VCaP (cell line): ENCODE data around the gene APOE.
"Not testable (repeated sequence)": the region's sequence is repeated elsewhere in the genome, so short reads cannot be mapped to it uniquely, and the experiment has no call there.

ENCODE experiments used
- H3K27ac ChIP-seq: fragments of 450-650 bp; 2 replicates; pipeline ENCODE4 v1.5.1; 2017
- CTCF ChIP-seq: fragments of 450-650 bp; conservative IDR thresholded peaks from 2 replicates; pipeline ENCODE4 v1.5.1; 2017; ENCODE audit warnings: mild to moderate bottlenecking, moderate library complexity

APOE gene

GRCh38 chr19:44924243-44924725 is 18.7 kb downstream of the APOE start:
- TF ChIP-seq CTCF, result no peak
- H3K27ac ChIP-seq, result no peak overlapping the region

GRCh38 chr19:44925114-44925891 is 19.7 kb downstream of the APOE start:
- TF ChIP-seq CTCF, result no peak

GRCh38 chr19:44926245-44927077 is 20.9 kb downstream of the APOE start:
- H3K27ac ChIP-seq, result not testable (repeated sequence)

More at GRCh38 chr19:44925114-44925891, 19.7 kb downstream of the APOE start:
- H3K27ac ChIP-seq, result no peak overlapping the region

- TF ChIP-seq CTCF, result no peak
- H3K27ac ChIP-seq, result no peak overlapping the region
These were observed 22.1 kb downstream of the APOE start for GRCh38 chr19:44927746-44928145.

GRCh38 chr19:44930088-44930487 is 24.5 kb downstream of the APOE start:
- no peak for TF ChIP-seq CTCF
- no peak overlapping the region for H3K27ac ChIP-seq

GRCh38 chr19:44931541-44931940 is 25.9 kb downstream of the APOE start:
- no peak for TF ChIP-seq CTCF
- no peak overlapping the region for H3K27ac ChIP-seq

- no peak for TF ChIP-seq CTCF
These were observed 34.1 kb downstream of the APOE start for GRCh38 chr19:44939668-44940067.

More at GRCh38 chr19:44939668-44940067, 34.1 kb downstream of the APOE start:
- H3K27ac ChIP-seq, result no peak overlapping the region
